ENCODE data around the gene ZMPSTE24. TPM values are rescaled to one million over a fixed set of nuclear protein-coding genes. Genes with fewer than 3 reads are reported as not detected.
A peak's percentile ranks its signal among the peaks of the same experiment; 100 is the strongest.

The ZMPSTE24 gene
- total RNA-seq, 2 donors from 2014 or later, result 48.3 to 87.9 TPM

DNA sequence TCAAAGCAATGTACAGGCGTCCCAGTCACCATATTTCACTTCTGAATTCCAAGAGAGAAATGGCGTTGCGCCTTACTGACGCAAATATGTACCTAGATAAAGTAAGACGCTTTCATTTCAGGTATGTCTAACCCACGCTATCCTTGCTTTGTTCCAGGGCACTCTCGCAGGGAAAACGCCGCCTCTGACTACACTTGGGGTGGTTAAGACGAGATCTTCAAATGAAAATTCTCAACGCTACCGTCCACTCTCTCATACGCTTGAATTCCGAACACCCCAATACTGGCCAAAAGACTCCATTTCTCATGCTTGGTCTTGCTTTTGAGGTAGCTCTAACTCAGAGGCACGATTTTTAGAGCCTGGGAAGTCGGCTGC, 736 bp upstream of the ZMPSTE24 start:
- H3K27me3 ChIP-seq (replicated peaks; ENCODE audit: insufficient read depth), result no peaks in the 10 kb centered on the region
- H3K36me3 ChIP-seq, result peaks cover 8% of the 10 kb centered on the region
- DNase-seq (ENCODE audit: low spot score), result no peak
- peak overlapping the region; percentile 95 to 98 for H3K27ac ChIP-seq
- no peak for ATAC-seq (ENCODE audit: insufficient number of reproducible peaks, low FRiP score, low read depth)
- H3K4me1 ChIP-seq (ENCODE audit: control insufficient read depth in 1 of 2, low read depth in 2 of 2), result peaks cover 31 to 47% of the 10 kb centered on the region in 2 donors
- no peaks in the 10 kb centered on the region for H3K9me3 ChIP-seq
- TF ChIP-seq, protein P1, sequence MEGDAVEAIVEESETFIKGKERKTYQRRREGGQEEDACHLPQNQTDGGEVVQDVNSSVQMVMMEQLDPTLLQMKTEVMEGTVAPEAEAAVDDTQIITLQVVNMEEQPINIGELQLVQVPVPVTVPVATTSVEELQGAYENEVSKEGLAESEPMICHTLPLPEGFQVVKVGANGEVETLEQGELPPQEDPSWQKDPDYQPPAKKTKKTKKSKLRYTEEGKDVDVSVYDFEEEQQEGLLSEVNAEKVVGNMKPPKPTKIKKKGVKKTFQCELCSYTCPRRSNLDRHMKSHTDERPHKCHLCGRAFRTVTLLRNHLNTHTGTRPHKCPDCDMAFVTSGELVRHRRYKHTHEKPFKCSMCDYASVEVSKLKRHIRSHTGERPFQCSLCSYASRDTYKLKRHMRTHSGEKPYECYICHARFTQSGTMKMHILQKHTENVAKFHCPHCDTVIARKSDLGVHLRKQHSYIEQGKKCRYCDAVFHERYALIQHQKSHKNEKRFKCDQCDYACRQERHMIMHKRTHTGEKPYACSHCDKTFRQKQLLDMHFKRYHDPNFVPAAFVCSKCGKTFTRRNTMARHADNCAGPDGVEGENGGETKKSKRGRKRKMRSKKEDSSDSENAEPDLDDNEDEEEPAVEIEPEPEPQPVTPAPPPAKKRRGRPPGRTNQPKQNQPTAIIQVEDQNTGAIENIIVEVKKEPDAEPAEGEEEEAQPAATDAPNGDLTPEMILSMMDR (IDR thresholded peaks at IDR 0.05), result no peak
- peak overlapping the region; percentile 98 for H3K4me3 ChIP-seq

DNA sequence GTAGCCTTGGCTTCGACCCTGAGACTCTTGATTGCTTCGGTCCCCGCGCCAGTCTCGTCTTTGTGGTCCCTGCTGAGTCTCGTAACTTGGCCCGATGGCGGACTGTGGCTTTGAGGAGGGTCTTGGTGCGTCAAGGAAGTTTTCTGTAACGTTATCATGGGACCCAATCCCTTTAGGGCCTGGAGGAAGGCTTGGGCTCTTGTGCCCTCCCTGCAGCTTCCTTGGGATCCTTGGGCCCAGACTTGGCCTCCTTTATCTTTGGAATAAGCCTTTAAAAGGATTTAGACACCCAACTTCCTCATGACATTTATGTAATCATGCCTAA, 371 bp downstream of the ZMPSTE24 start:
- peak overlapping the region; percentile 98 for H3K4me3 ChIP-seq
- TF ChIP-seq, protein P1 (IDR thresholded peaks at IDR 0.05), result no peak
- H3K36me3 ChIP-seq, result peaks cover 8% of the 10 kb centered on the region
- ATAC-seq (ENCODE audit: insufficient number of reproducible peaks, low FRiP score, low read depth), result no peak
- no peaks in the 10 kb centered on the region for H3K9me3 ChIP-seq
- no peak for DNase-seq (ENCODE audit: low spot score)
- H3K27ac ChIP-seq, result peak overlapping the region; percentile 95 to 98
- H3K4me1 ChIP-seq (ENCODE audit: control insufficient read depth in 1 of 2, low read depth in 2 of 2), result peaks cover 39 to 58% of the 10 kb centered on the region in 2 donors
- H3K27me3 ChIP-seq (replicated peaks; ENCODE audit: insufficient read depth), result no peaks in the 10 kb centered on the region

DNA sequence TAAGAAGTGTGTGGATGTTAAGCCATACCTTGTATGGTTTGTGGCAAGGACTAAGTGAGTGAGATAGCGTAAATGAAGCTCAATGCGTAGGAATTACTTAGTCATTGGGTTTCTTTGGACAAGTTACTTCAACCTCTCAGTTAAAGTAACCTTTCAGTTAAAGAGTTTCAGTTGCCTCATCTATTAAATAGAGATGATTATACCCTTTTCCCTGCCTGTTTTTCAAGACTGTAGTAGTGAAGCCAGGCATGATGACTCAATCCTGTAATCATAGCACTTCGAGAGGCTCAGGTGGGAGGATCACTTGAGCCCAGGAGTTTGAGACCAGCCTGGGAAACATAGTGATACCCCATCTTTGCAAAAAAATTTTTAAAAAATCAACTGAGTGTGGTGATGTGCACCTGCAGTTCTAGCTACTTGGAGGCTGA, 6.3 kb downstream of the ZMPSTE24 start:
- Histone ChIP-seq H3K9me3 (no peaks in the 10 kb centered on the region), H3K4me3 (peak overlapping the region; percentile 45), H3K4me1 (ENCODE audit: control insufficient read depth in 1 of 2, low read depth in 2 of 2) (peaks cover 48 to 94% of the 10 kb centered on the region in 2 donors), H3K27me3 (replicated peaks; ENCODE audit: insufficient read depth) (no peaks in the 10 kb centered on the region), H3K36me3 (peaks cover 10% of the 10 kb centered on the region), H3K27ac (peak overlapping the region; percentile 86 to 94)
- ATAC-seq (ENCODE audit: insufficient number of reproducible peaks, low FRiP score, low read depth) (peak; percentile 45), DNase-seq (ENCODE audit: low spot score) (no peak)
- TF ChIP-seq, protein P1 (IDR thresholded peaks at IDR 0.05), result no peak

DNA sequence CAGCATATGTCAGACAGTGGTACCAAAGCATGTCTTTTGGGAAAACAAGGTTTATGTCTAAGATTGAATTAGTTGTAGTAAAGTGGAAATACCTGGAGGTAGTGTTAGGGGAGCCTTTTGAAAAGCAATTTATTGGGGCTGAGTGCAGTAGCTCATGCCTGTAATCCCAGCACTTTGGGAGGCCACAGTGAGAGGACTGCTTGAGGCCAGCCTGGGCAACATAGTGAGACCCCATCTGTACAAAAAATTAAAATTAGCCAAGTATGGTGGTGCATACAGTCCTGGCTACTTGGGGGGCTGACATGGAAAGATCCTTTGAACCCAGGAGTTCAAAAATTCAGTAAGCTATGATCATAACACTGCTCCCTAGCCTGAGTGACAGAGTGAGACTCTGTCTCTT, 7.3 kb downstream of the ZMPSTE24 start:
- no peak for ATAC-seq (ENCODE audit: insufficient number of reproducible peaks, low FRiP score, low read depth)
- H3K9me3 ChIP-seq, result no peaks in the 10 kb centered on the region

DNA sequence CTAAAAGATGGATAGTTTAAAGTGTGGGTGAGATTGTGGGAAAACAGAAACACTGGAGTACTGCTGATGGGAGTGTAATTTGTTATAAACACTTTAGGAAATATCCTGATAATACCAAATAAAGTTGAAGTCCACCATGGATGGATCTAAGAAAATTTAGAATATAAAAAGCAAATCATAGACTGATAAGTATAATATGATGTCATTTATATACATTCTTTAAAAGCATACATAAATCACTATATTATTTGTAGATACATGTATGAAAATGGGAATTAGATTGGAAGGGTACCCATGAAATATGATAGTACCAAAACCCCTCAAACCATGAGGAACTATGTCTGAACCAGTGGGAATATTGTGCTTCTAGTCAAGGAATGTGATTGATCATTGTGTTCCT, 7.9 kb downstream of the ZMPSTE24 start:
- DNase-seq (ENCODE audit: low spot score) (no peak), ATAC-seq (ENCODE audit: insufficient number of reproducible peaks, low FRiP score, low read depth) (no peak)
- Histone ChIP-seq H3K36me3 (peaks cover 25% of the 10 kb centered on the region), H3K27ac (peak overlapping the region; percentile 86 to 94), H3K9me3 (no peaks in the 10 kb centered on the region), H3K4me3 (no peak overlapping the region), H3K27me3 (replicated peaks; ENCODE audit: insufficient read depth) (no peaks in the 10 kb centered on the region), H3K4me1 (ENCODE audit: control insufficient read depth in 1 of 2, low read depth in 2 of 2) (peaks cover 44 to 92% of the 10 kb centered on the region in 2 donors)
- TF ChIP-seq, protein P1 (IDR thresholded peaks at IDR 0.05), result no peak

More for the DNA sequence above, 7.3 kb downstream of the ZMPSTE24 start:
- H3K4me3 ChIP-seq, result no peak overlapping the region
- H3K27me3 ChIP-seq (replicated peaks; ENCODE audit: insufficient read depth), result no peaks in the 10 kb centered on the region
- H3K27ac ChIP-seq, result peak overlapping the region; percentile 86 to 94
- TF ChIP-seq, protein P1 (IDR thresholded peaks at IDR 0.05), result no peak
- no peak for DNase-seq (ENCODE audit: low spot score)
- peaks cover 45 to 92% of the 10 kb centered on the region in 2 donors for H3K4me1 ChIP-seq (ENCODE audit: control insufficient read depth in 1 of 2, low read depth in 2 of 2)
- peaks cover 19% of the 10 kb centered on the region for H3K36me3 ChIP-seq

All from thoracic aorta (tissue), 2 donors.